Measurements from ENCODE around the gene ENDOV.

GRCh38 chr17:80449930-80450576 is 35.1 kb downstream of the ENDOV start:
- no peak for TF ChIP-seq CTCF (IDR thresholded peaks at IDR 0.05)
- no peak for TF ChIP-seq POLR2A (IDR thresholded peaks at IDR 0.05)
